OCI-LY1 (cell line): ENCODE data around the gene CLEC4E.
A peak's percentile ranks its signal among the peaks of the same experiment; 100 is the strongest.

Source experiments
- H2AFZ ChIP-seq: fragments of 200-600 bp; sonication (generic), shearing (Covaris generic); 2 replicates; pipeline ENCODE4 v1.6.0; 2014; ENCODE audit warnings: antibody characterized with exemption, mild to moderate bottlenecking, low read length
- H3F3A ChIP-seq: fragments of 200-600 bp; sonication (generic), shearing (Covaris generic); 2 replicates; pipeline ENCODE4 v1.6.0; 2014; ENCODE audit warnings: mild to moderate bottlenecking, antibody characterized with exemption, low read length, moderate library complexity; ENCODE audit not compliant: insufficient read depth
- H3K27ac ChIP-seq: fragments of 200-600 bp; sonication (generic); 2 replicates; pipeline ENCODE4 v1.5.1; 2014; ENCODE audit warnings: low read length, mixed run types, mild to moderate bottlenecking, low read depth; ENCODE audit not compliant: poor library complexity, severe bottlenecking
- H3K27me3 ChIP-seq: fragments of 200-600 bp; sonication (generic); 2 replicates; pipeline ENCODE4 v1.6.0; 2014; ENCODE audit warnings: antibody characterized with exemption, mild to moderate bottlenecking, low read length, moderate library complexity; ENCODE audit not compliant: insufficient read depth
- H3K36me3 ChIP-seq: fragments of 200-600 bp; sonication (generic); 2 replicates; pipeline ENCODE4 v1.6.1; 2014; ENCODE audit warnings: mild to moderate bottlenecking, antibody characterized with exemption, low read length, moderate library complexity, mixed read lengths; ENCODE audit not compliant: insufficient read depth
- H3K4me1 ChIP-seq: fragments of 200-600 bp; sonication (generic); 2 replicates; pipeline ENCODE4 v1.5.1; 2014; ENCODE audit warnings: mild to moderate bottlenecking, low read length, moderate library complexity; ENCODE audit not compliant: insufficient read depth, severe bottlenecking
- H3K4me2 ChIP-seq: fragments of 200-600 bp; sonication (generic), shearing (Covaris generic); 2 replicates; pipeline ENCODE4 v1.6.1; 2014; ENCODE audit warnings: low read length
- H3K4me3 ChIP-seq: fragments of 200-600 bp; sonication (generic); 2 replicates; pipeline ENCODE4 v1.5.1; 2014; ENCODE audit warnings: low read length, low read depth, mild to moderate bottlenecking, mixed read lengths; ENCODE audit not compliant: poor library complexity, severe bottlenecking
- H3K79me2 ChIP-seq: fragments of 200-600 bp; shearing (Covaris generic); 2 replicates; pipeline ENCODE4 v1.6.1; 2016; ENCODE audit warnings: mixed run types, low read length, mixed read lengths; ENCODE audit not compliant: insufficient read depth
- H3K9ac ChIP-seq: fragments of 200-600 bp; sonication (generic), shearing (Covaris generic); 2 replicates; pipeline ENCODE4 v1.6.1; 2014; ENCODE audit warnings: mild to moderate bottlenecking, low read length, mixed read lengths
- H3K9me2 ChIP-seq: fragments of 200-600 bp; sonication (generic), shearing (Covaris generic); 2 replicates; pipeline ENCODE4 v1.6.1; 2014; ENCODE audit warnings: low read depth, mild to moderate bottlenecking, low read length, mixed read lengths
- H3K9me3 ChIP-seq: fragments of 200-600 bp; shearing (Covaris generic); 2 replicates; pipeline ENCODE4 v1.6.1; 2014; ENCODE audit warnings: low read length, mixed read lengths
- H4K20me1 ChIP-seq: fragments of 200-600 bp; sonication (generic), shearing (Covaris generic); 2 replicates; pipeline ENCODE4 v1.6.0; 2016; ENCODE audit warnings: mild to moderate bottlenecking, low read length; ENCODE audit not compliant: insufficient read depth
- EZH2 ChIP-seq: fragments of 200-600 bp; sonication (generic), shearing (Covaris generic); IDR thresholded peaks from 2 replicates; pipeline ENCODE4 v1.8.0; 2017; ENCODE audit warnings: borderline replicate concordance, mixed run types, mild to moderate bottlenecking, antibody characterized with exemption, low read length, moderate library complexity, mixed read lengths
- TF ChIP-seq, protein P1 (sequence below): fragments of 200-600 bp; sonication (generic), shearing (Covaris generic); IDR thresholded peaks from 2 replicates; pipeline ENCODE4 v1.5.1; 2017; ENCODE audit warnings: mild to moderate bottlenecking, antibody characterized with exemption, low read length, moderate library complexity, mixed read lengths

The CLEC4E gene

DNA sequence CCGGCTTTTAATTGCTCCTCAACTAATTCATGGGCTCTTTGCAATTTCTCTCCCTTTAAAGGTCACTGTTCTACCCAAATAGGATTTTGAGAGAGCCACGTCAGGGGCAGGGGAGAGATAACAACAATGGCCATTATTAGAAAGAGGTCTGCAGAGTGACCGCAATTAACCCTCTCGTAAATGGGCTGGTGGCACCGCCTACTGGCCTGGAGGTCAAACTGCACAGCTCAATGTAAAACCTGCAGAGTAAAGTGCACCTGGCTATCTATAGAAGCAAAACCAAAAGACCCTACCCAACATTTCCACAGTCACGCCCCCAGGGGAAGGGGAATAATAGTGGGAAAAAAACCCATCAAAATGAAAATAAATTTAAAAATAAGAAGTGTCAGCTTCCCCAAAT is 21.6 kb upstream of the CLEC4E start:
- TF ChIP-seq, protein P1, sequence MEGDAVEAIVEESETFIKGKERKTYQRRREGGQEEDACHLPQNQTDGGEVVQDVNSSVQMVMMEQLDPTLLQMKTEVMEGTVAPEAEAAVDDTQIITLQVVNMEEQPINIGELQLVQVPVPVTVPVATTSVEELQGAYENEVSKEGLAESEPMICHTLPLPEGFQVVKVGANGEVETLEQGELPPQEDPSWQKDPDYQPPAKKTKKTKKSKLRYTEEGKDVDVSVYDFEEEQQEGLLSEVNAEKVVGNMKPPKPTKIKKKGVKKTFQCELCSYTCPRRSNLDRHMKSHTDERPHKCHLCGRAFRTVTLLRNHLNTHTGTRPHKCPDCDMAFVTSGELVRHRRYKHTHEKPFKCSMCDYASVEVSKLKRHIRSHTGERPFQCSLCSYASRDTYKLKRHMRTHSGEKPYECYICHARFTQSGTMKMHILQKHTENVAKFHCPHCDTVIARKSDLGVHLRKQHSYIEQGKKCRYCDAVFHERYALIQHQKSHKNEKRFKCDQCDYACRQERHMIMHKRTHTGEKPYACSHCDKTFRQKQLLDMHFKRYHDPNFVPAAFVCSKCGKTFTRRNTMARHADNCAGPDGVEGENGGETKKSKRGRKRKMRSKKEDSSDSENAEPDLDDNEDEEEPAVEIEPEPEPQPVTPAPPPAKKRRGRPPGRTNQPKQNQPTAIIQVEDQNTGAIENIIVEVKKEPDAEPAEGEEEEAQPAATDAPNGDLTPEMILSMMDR = peak; percentile 37; the same call in 1 of the 2 replicates
- TF ChIP-seq EZH2 = no peak
- Histone ChIP-seq H3K79me2 (no peaks in the 10 kb centered on the region), H3K9me2 (no peaks in the 10 kb centered on the region), H3K27me3 (no peaks in the 10 kb centered on the region), H3K36me3 (no peaks in the 10 kb centered on the region; the same call in 1 of the 2 replicates), H4K20me1 (no peaks in the 10 kb centered on the region), H3K9ac (no peak overlapping the region), H3K9me3 (peaks cover 11% of the 10 kb centered on the region), H3K4me3 (no peak overlapping the region), H2AFZ (no peak overlapping the region), H3K27ac (no peak overlapping the region), H3K4me2 (no peak overlapping the region), H3K4me1 (no peaks in the 10 kb centered on the region), H3F3A (no peaks in the 10 kb centered on the region)

DNA sequence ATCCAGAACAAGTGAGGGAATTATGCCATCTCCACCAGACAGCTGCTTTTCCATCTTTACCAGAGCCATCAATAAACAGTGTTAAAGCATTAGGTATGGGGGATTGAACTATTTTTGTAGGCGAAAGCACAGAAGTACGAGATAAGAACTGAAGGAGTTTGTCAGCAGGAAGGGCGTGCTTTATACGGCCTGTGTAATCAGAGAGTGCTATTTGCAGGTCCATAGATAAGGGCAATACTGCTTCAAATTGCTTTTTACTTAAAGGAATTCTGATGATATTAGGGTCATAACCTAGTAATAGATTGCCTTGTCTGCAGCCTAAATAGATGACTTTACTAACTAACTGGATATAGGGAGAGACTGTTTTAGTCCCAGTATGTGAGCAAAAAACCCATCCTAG is 20.3 kb upstream of the CLEC4E start:
- Histone ChIP-seq H3K9me3 (peaks cover 5% of the 10 kb centered on the region; the same call in 1 of the 2 replicates), H2AFZ (no peak overlapping the region), H3K4me1 (no peaks in the 10 kb centered on the region), H3K4me3 (no peak overlapping the region), H3K9ac (no peak overlapping the region), H3K27me3 (no peaks in the 10 kb centered on the region), H4K20me1 (no peaks in the 10 kb centered on the region), H3K4me2 (no peak overlapping the region), H3K9me2 (no peaks in the 10 kb centered on the region), H3F3A (no peaks in the 10 kb centered on the region), H3K79me2 (no peaks in the 10 kb centered on the region), H3K36me3 (no peaks in the 10 kb centered on the region; the same call in 1 of the 2 replicates), H3K27ac (no peak overlapping the region)
- TF ChIP-seq, protein P1 = no peak

DNA sequence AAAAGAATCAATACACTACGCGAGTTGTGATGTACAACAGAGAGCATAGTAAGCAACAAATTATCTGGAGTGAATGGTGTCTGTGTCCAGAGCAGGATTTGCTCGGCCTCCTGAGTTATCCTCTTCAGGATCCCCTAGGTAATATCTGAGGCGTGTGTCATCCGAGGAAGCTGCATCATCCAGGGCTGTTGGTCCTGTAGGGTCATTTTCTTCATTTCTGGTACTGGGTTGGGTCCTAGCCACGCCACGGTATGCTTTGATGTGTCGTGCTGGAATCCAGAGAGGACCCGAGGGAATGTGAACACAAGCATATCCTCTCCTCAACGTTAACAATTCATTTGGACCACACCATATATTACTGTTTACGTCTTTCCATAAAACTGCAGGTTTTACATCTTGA is 19.0 kb upstream of the CLEC4E start:
- H3F3A ChIP-seq = no peaks in the 10 kb centered on the region
- no peak overlapping the region for H3K27ac ChIP-seq
- no peaks in the 10 kb centered on the region for H4K20me1 ChIP-seq
- H3K79me2 ChIP-seq = no peaks in the 10 kb centered on the region
- H3K9me2 ChIP-seq = no peaks in the 10 kb centered on the region
- H3K9me3 ChIP-seq = peaks cover 5% of the 10 kb centered on the region; the same call in 1 of the 2 replicates
- no peaks in the 10 kb centered on the region; the same call in 1 of the 2 replicates for H3K36me3 ChIP-seq
- TF ChIP-seq, protein P1 = no peak
- no peak for TF ChIP-seq EZH2
- H3K4me2 ChIP-seq = no peak overlapping the region
- no peak overlapping the region for H3K9ac ChIP-seq
- no peaks in the 10 kb centered on the region for H3K4me1 ChIP-seq
- H3K4me3 ChIP-seq = no peak overlapping the region
- H2AFZ ChIP-seq = no peak overlapping the region
- no peaks in the 10 kb centered on the region for H3K27me3 ChIP-seq
